Measurements from ENCODE around the gene DNM3. TPM values are rescaled to one million over a fixed set of nuclear protein-coding genes. Genes with fewer than 3 reads are reported as not detected.

The DNM3 gene
- total RNA-seq, 1 donor from 2014 or later = 2.1 TPM

GRCh38 chr1:172324761-172325160 lies 483.5 kb downstream of the DNM3 start:
- H3K27ac Mint-ChIP-seq = no peak overlapping the region
- H3K27me3 Mint-ChIP-seq = no peaks in the 10 kb centered on the region
- no peaks in the 10 kb centered on the region for H3K9me3 Mint-ChIP-seq
- no peaks in the 10 kb centered on the region for H3K36me3 Mint-ChIP-seq
- no peak overlapping the region for H3K4me3 Mint-ChIP-seq
- TF ChIP-seq CTCF (conservative IDR thresholded peaks at IDR 0.05) = no peak
- DNase-seq (ENCODE audit: extremely low spot score, unreplicated experiment) = no peak
- H3K4me1 Mint-ChIP-seq (ENCODE audit: unreplicated experiment) = peaks cover 22% of the 10 kb centered on the region

DNA sequence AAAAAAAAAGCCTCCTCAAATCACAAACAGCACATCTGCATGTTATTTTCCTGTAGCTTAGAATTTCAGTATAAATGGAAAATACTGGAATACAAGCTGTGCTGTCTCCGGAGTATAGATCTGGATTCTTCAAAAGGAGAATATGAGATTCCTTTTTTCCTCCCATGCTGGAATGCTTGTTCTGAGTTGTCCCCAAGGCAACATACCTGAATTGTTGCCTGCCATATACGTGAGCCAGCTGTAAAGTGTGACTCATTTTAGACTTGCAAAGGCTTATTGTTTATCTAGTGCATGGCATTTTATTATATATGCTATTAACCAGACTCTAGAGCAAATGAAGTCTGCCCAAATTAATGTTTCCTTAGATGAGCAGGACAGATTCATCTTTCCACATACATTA lies 484.2 kb downstream of the DNM3 start:
- no peak for TF ChIP-seq CTCF (conservative IDR thresholded peaks at IDR 0.05)
- no peak overlapping the region for H3K27ac Mint-ChIP-seq
- no peaks in the 10 kb centered on the region for H3K36me3 Mint-ChIP-seq
- no peaks in the 10 kb centered on the region for H3K9me3 Mint-ChIP-seq
- no peak for DNase-seq (ENCODE audit: extremely low spot score, unreplicated experiment)
- H3K4me3 Mint-ChIP-seq = no peak overlapping the region
- no peaks in the 10 kb centered on the region for H3K27me3 Mint-ChIP-seq
- H3K4me1 Mint-ChIP-seq (ENCODE audit: unreplicated experiment) = peaks cover 21% of the 10 kb centered on the region

- Mint-ChIP-seq H3K27ac (no peak overlapping the region), H3K27me3 (no peaks in the 10 kb centered on the region), H3K4me3 (no peak overlapping the region), H3K9me3 (no peaks in the 10 kb centered on the region), H3K4me1 (ENCODE audit: unreplicated experiment) (peaks cover 16% of the 10 kb centered on the region), H3K36me3 (no peaks in the 10 kb centered on the region)
- DNase-seq (ENCODE audit: extremely low spot score, unreplicated experiment) = no peak
- no peak for TF ChIP-seq CTCF (conservative IDR thresholded peaks at IDR 0.05)
Measured at GRCh38 chr1:172326136-172326535, 484.8 kb downstream of the DNM3 start.

GRCh38 chr1:172328266-172328665 lies 487.0 kb downstream of the DNM3 start:
- no peak for TF ChIP-seq CTCF (conservative IDR thresholded peaks at IDR 0.05)
- Mint-ChIP-seq H3K9me3 (no peaks in the 10 kb centered on the region), H3K4me1 (ENCODE audit: unreplicated experiment) (peaks cover 16% of the 10 kb centered on the region), H3K27me3 (no peaks in the 10 kb centered on the region), H3K4me3 (no peak overlapping the region), H3K36me3 (no peaks in the 10 kb centered on the region), H3K27ac (no peak overlapping the region)
- no peak for DNase-seq (ENCODE audit: extremely low spot score, unreplicated experiment)

- no peaks in the 10 kb centered on the region for H3K9me3 Mint-ChIP-seq
- no peak for TF ChIP-seq CTCF (conservative IDR thresholded peaks at IDR 0.05)
- no peak for DNase-seq (ENCODE audit: extremely low spot score, unreplicated experiment)
- no peaks in the 10 kb centered on the region for H3K27me3 Mint-ChIP-seq
- no peaks in the 10 kb centered on the region for H3K36me3 Mint-ChIP-seq
- peaks cover 8% of the 10 kb centered on the region for H3K4me1 Mint-ChIP-seq (ENCODE audit: unreplicated experiment)
- no peak overlapping the region for H3K27ac Mint-ChIP-seq
- H3K4me3 Mint-ChIP-seq = no peak overlapping the region
Measured at GRCh38 chr1:172332230-172332629, 490.9 kb downstream of the DNM3 start.

- no peaks in the 10 kb centered on the region for H3K36me3 Mint-ChIP-seq
- no peaks in the 10 kb centered on the region for H3K27me3 Mint-ChIP-seq
- no peak for TF ChIP-seq CTCF (conservative IDR thresholded peaks at IDR 0.05)
- no peaks in the 10 kb centered on the region for H3K9me3 Mint-ChIP-seq
- peak overlapping the region; percentile 22 for H3K27ac Mint-ChIP-seq
- H3K4me1 Mint-ChIP-seq (ENCODE audit: unreplicated experiment) = peaks cover 12% of the 10 kb centered on the region
- H3K4me3 Mint-ChIP-seq = no peak overlapping the region
- no peak for DNase-seq (ENCODE audit: extremely low spot score, unreplicated experiment)
Measured at GRCh38 chr1:172335377-172335776, 494.1 kb downstream of the DNM3 start.
